PC-3 (cell line): ENCODE data around the gene CAPZB. TPM values are rescaled to one million over a fixed set of nuclear protein-coding genes. Genes with fewer than 3 reads are reported as not detected.

Source experiments
- ATAC-seq: fragments of 200-7000 bp; cut with Tn5 transposase; 2 replicates; pipeline ENCODE4 v1.9.1; 2020; ENCODE audit warnings: mild to moderate bottlenecking, moderate library complexity
- BruUV-seq: library from RNA; stranded (reverse); fragments of 400-500 nt; replicated peaks from 2 replicates; lab custom pipeline; 2021; lab: Mats Ljungman, UMichigan
- CTCF ChIA-PET: fragments of 300-600 bp; sonication (Branson Sonifier 250); formaldehyde crosslinking; loops from one replicate; lab custom pipeline; 2022; ENCODE audit warnings: antibody characterized with exemption; lab: Charles Lee
- POLR2A ChIA-PET: fragments of 300-600 bp; sonication (Branson Sonifier 250); formaldehyde crosslinking; loops from one replicate; lab custom pipeline; 2022; ENCODE audit warnings: antibody characterized with exemption; ENCODE audit not compliant: unreplicated experiment; lab: Charles Lee
- DNase-seq: peaks from one replicate; pipeline ENCODE4 v3.0.0-alpha.2; 2015
- H2AFZ ChIP-seq: fragments of 300-600 bp; sonication (generic); 2 replicates; pipeline ENCODE4 v1.6.0; 2016; ENCODE audit warnings: antibody characterized with exemption, low read length
- H3F3A ChIP-seq: fragments of 300-600 bp; sonication (generic); one replicate; pipeline ENCODE4 v1.6.0; 2017; ENCODE audit warnings: antibody characterized with exemption, low read length, control low read depth, mild to moderate bottlenecking; ENCODE audit not compliant: unreplicated experiment
- H3K27ac ChIP-seq: fragments of 300-600 bp; sonication (generic); 2 replicates; pipeline ENCODE4 v1.5.1; 2016; ENCODE audit warnings: mild to moderate bottlenecking, low read length
- H3K27me3 ChIP-seq: fragments of 300-600 bp; sonication (generic); 2 replicates; pipeline ENCODE4 v1.6.1; 2016; ENCODE audit warnings: low read length, mixed read lengths
- H3K36me3 ChIP-seq: fragments of 300-600 bp; sonication (generic); 2 replicates; pipeline ENCODE4 v1.6.1; 2016; ENCODE audit warnings: low read depth, mixed run types, low read length, mixed read lengths
- H3K4me1 ChIP-seq: fragments of 300-600 bp; sonication (generic); 2 replicates; pipeline ENCODE4 v1.5.1; 2016; ENCODE audit warnings: low read length; ENCODE audit not compliant: insufficient read depth
- H3K4me2 ChIP-seq: fragments of 300-600 bp; sonication (generic); 2 replicates; pipeline ENCODE4 v1.6.0; 2016; ENCODE audit warnings: low read length
- H3K4me3 ChIP-seq: fragments of 300-600 bp; sonication (generic); 2 replicates; pipeline ENCODE4 v1.5.1; 2016; ENCODE audit warnings: mild to moderate bottlenecking, low read length, mixed read lengths
- H3K79me2 ChIP-seq: fragments of 300-600 bp; sonication (generic); 2 replicates; pipeline ENCODE4 v1.6.1; 2017; ENCODE audit warnings: low read length, mixed read lengths
- H3K9ac ChIP-seq: fragments of 300-600 bp; sonication (generic); 2 replicates; pipeline ENCODE4 v1.6.0; 2016; ENCODE audit warnings: mild to moderate bottlenecking, low read length
- H3K9me2 ChIP-seq: fragments of 300-600 bp; sonication (generic); replicated peaks from 2 replicates; pipeline ENCODE4 v1.6.1; 2016; ENCODE audit warnings: mixed run types, low read length, mixed read lengths
- H3K9me3 ChIP-seq: fragments of 300-600 bp; sonication (generic); 2 replicates; pipeline ENCODE4 v1.6.1; 2016; ENCODE audit warnings: low read length, mixed read lengths
- H4K20me1 ChIP-seq: fragments of 300-600 bp; sonication (generic); 2 replicates; pipeline ENCODE4 v1.6.1; 2016; ENCODE audit warnings: low read length, mixed read lengths
- CTCF ChIP-seq: fragments of 300-600 bp; sonication (generic); conservative IDR thresholded peaks from 2 replicates; pipeline ENCODE4 v1.5.1; 2017; ENCODE audit warnings: antibody characterized with exemption, low read depth, mild to moderate bottlenecking, low read length
- EZH2 ChIP-seq: fragments of 300-600 bp; sonication (generic); IDR thresholded peaks from one replicate; pipeline ENCODE4 v1.6.1; 2017; ENCODE audit warnings: antibody characterized with exemption, mild to moderate bottlenecking, low read length; ENCODE audit not compliant: unreplicated experiment
- EZH2phosphoT487 ChIP-seq: fragments of 300-600 bp; sonication (generic); IDR thresholded peaks from 2 replicates; pipeline ENCODE4 v1.6.1; 2018; ENCODE audit warnings: mild to moderate bottlenecking, antibody characterized with exemption, low read length, borderline replicate concordance
- intact Hi-C: fragments of 100-400 bp; cut with micrococcal nuclease; formaldehyde crosslinking; loops from 2 replicates; pipeline ENCODE4 v1.9.0; 2023
- total RNA-seq: library from RNA; depleted of rRNA; stranded (reverse); fragments of >200 nt; gene quantifications from 2 replicates; pipeline ENCODE4 v1.2.3, GENCODE V29; 2014

Gene CAPZB
- total RNA-seq, 1 experiment from 2014 or later = 86.7 TPM

- H3K9me2 ChIP-seq = no peaks in the 10 kb centered on the region
- H3K27ac ChIP-seq = no peak overlapping the region
- no peak for TF ChIP-seq EZH2
- no peak for TF ChIP-seq EZH2phosphoT487
- no peak for TF ChIP-seq CTCF
- H3K9ac ChIP-seq = no peak overlapping the region
- H2AFZ ChIP-seq = no peak overlapping the region
- peaks cover 20% of the 10 kb centered on the region for H3K4me1 ChIP-seq
- H3F3A ChIP-seq = no peaks in the 10 kb centered on the region
- POLR2A ChIA-PET = no interaction called here
- no peak overlapping the region for H3K4me2 ChIP-seq
- CTCF ChIA-PET = no interaction called here
- peaks cover 21% of the 10 kb centered on the region; the same call in 1 of the 2 replicates for H3K36me3 ChIP-seq
- peaks cover 17% of the 10 kb centered on the region for H3K79me2 ChIP-seq
- no peak for DNase-seq
- no peaks in the 10 kb centered on the region for H3K9me3 ChIP-seq
- ATAC-seq = no peak
- no peak overlapping the region for H3K4me3 ChIP-seq
- H4K20me1 ChIP-seq = peaks cover 13% of the 10 kb centered on the region; the same call in 1 of the 2 replicates
- BruUV-seq = no TSS peak
- H3K27me3 ChIP-seq = no peaks in the 10 kb centered on the region
- intact Hi-C loops = no loop called here
Observed at GRCh38 chr1:19359357-19359756, 126.0 kb downstream of the CAPZB start.

- H3K9me3 ChIP-seq = no peaks in the 10 kb centered on the region
- H3K27me3 ChIP-seq = no peaks in the 10 kb centered on the region
- H3K4me2 ChIP-seq = no peak overlapping the region
- ATAC-seq = no peak
- no peak overlapping the region for H2AFZ ChIP-seq
- H3K9ac ChIP-seq = no peak overlapping the region
- peaks cover 13% of the 10 kb centered on the region; the same call in 1 of the 2 replicates for H4K20me1 ChIP-seq
- no peaks in the 10 kb centered on the region for H3F3A ChIP-seq
- H3K27ac ChIP-seq = no peak overlapping the region
- H3K9me2 ChIP-seq = no peaks in the 10 kb centered on the region
- H3K4me3 ChIP-seq = no peak overlapping the region
- POLR2A ChIA-PET = no interaction called here
- H3K4me1 ChIP-seq = peaks cover 20% of the 10 kb centered on the region
- CTCF ChIA-PET = no interaction called here
- DNase-seq = no peak
- BruUV-seq = no TSS peak
- TF ChIP-seq EZH2 (no peak), CTCF (no peak), EZH2phosphoT487 (no peak)
- intact Hi-C loops = no loop called here
- peaks cover 17% of the 10 kb centered on the region for H3K79me2 ChIP-seq
- H3K36me3 ChIP-seq = peaks cover 21% of the 10 kb centered on the region; the same call in 1 of the 2 replicates
Observed at GRCh38 chr1:19358710-19359109, 126.6 kb downstream of the CAPZB start.

- Histone ChIP-seq H3K4me1 (peaks cover 15% of the 10 kb centered on the region), H3K4me3 (no peak overlapping the region), H2AFZ (no peak overlapping the region), H3K27me3 (no peaks in the 10 kb centered on the region), H3K9me2 (no peaks in the 10 kb centered on the region), H3K9ac (no peak overlapping the region), H3F3A (no peaks in the 10 kb centered on the region), H3K4me2 (no peak overlapping the region), H3K36me3 (peaks cover 21% of the 10 kb centered on the region; the same call in 1 of the 2 replicates), H3K9me3 (no peaks in the 10 kb centered on the region), H4K20me1 (peaks cover 13% of the 10 kb centered on the region; the same call in 1 of the 2 replicates), H3K79me2 (peaks cover 17% of the 10 kb centered on the region), H3K27ac (no peak overlapping the region)
- intact Hi-C loops = no loop called here
- ChIA-PET POLR2A (no interaction called here), CTCF (no interaction called here)
- ATAC-seq = no peak
- no peak for DNase-seq
- no peak for TF ChIP-seq CTCF
- TF ChIP-seq EZH2phosphoT487 = no peak
- no peak for TF ChIP-seq EZH2
- no TSS peak for BruUV-seq
Observed at GRCh38 chr1:19357299-19357986, 127.9 kb downstream of the CAPZB start.
